ENCODE measurements around the gene POLE.

DNA sequence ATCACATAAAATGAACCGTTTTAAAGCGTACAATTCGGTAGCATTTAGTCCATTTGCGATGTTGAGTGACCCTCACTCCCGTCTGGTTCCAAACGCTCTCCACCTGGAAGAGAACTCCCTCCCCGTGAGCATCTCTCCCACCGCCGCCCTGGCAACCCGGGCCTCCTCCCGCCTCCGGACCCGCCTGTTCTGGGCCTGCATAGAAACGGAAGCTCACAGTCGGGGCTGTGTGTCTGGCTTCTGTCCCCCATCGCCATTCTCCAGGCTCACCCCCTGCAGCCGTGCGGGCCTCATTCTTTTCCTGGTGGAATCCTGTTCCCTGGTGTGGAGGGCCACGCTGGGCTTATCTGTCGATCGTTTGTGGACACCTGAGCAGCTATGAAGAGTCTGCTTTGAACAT, 94.1 kb downstream of the POLE start:
- TF ChIP-seq, protein P1, sequence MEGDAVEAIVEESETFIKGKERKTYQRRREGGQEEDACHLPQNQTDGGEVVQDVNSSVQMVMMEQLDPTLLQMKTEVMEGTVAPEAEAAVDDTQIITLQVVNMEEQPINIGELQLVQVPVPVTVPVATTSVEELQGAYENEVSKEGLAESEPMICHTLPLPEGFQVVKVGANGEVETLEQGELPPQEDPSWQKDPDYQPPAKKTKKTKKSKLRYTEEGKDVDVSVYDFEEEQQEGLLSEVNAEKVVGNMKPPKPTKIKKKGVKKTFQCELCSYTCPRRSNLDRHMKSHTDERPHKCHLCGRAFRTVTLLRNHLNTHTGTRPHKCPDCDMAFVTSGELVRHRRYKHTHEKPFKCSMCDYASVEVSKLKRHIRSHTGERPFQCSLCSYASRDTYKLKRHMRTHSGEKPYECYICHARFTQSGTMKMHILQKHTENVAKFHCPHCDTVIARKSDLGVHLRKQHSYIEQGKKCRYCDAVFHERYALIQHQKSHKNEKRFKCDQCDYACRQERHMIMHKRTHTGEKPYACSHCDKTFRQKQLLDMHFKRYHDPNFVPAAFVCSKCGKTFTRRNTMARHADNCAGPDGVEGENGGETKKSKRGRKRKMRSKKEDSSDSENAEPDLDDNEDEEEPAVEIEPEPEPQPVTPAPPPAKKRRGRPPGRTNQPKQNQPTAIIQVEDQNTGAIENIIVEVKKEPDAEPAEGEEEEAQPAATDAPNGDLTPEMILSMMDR (IDR thresholded peaks at IDR 0.05), result no peak
- TF ChIP-seq POLR2A (IDR thresholded peaks at IDR 0.05) (no peak), POLR2AphosphoS5 (IDR thresholded peaks at IDR 0.05; ENCODE audit: insufficient read depth in 1 of 2, low read depth in 1 of 2) (no peak)

All from vagina (tissue), 2 donors.